ENCODE data around the gene CALN1. TPM values are rescaled to one million over a fixed set of nuclear protein-coding genes. Genes with fewer than 3 reads are reported as not detected.

Gene CALN1
- polyA plus RNA-seq, 1 donor from 2014 or later, result 7.8 TPM

DNA sequence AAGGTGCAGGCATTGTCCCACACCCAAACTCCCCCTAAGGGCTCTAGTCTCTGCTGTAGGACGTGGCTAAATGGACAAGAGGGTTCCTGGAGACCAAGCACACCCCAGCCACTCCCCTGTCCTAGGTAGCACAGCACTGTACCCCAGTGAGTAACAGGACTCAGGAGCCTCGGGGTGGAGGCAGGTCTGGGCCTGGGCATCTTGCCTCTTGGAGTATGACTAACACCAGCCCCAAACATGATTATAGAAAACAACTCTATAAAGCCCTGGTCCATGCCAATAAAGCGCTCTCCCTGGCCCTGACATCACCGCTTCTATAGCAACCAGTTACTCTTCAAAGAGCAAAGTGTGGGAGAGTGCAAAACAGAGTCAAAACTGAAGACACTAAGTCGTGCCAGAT, 195.0 kb downstream of the CALN1 start:
- no peaks in the 10 kb centered on the region for H3K9me2 ChIP-seq (ENCODE audit: insufficient read depth, low read length)

DNA sequence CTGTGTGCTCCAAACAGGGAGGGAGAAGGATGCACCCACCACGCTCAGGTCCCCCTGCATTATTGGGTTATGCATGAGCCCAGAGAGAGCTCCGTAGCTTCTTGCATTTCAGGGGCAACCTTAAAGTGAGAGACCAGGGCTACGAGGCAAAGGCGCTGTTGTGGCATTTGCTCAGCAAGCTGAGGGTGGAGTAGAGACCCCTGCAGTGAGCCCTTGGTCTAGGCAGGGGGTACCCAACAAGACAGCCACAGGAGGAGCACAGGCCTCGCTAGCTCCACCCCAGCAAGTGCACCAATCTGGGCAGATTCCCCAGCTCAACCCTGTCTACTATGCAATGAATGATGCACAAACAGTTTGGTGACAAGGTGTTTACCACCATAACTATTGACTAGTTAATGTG, 198.4 kb downstream of the CALN1 start:
- Histone ChIP-seq H3K4me3 (ENCODE audit: low read length) (no peak overlapping the region), H3K9me2 (ENCODE audit: insufficient read depth, low read length) (no peaks in the 10 kb centered on the region), H4K20me1 (ENCODE audit: insufficient read depth) (no peaks in the 10 kb centered on the region), H2AFZ (ENCODE audit: low read depth, low read length) (no peak overlapping the region), H3K27me3 (ENCODE audit: insufficient read depth, low read depth, low read length) (no peaks in the 10 kb centered on the region), H3K36me3 (ENCODE audit: insufficient read depth, low read length) (no peaks in the 10 kb centered on the region), H3K27ac (ENCODE audit: low read length) (no peak overlapping the region), H3K9me3 (ENCODE audit: low read length) (no peaks in the 10 kb centered on the region), H3K4me2 (ENCODE audit: low read length) (no peak overlapping the region), H3F3A (ENCODE audit: insufficient read depth, low read length, poor library complexity, severe bottlenecking) (no peaks in the 10 kb centered on the region), H3K9ac (ENCODE audit: low read length) (no peak overlapping the region), H3K79me2 (replicated peaks; ENCODE audit: insufficient read depth, low read length) (no peaks in the 10 kb centered on the region)
- TF ChIP-seq EZH2 (IDR thresholded peaks at IDR 0.05; ENCODE audit: borderline replicate concordance, insufficient read depth, low read length, poor library complexity, severe bottlenecking) (no peak), EP300 (conservative IDR thresholded peaks at IDR 0.05; ENCODE audit: poor library complexity, severe bottlenecking) (no peak), MXI1 (conservative IDR thresholded peaks at IDR 0.05; ENCODE audit: poor library complexity, severe bottlenecking) (no peak), TAF1 (IDR thresholded peaks at IDR 0.05; ENCODE audit: low read depth) (no peak), POLR2AphosphoS5 (IDR thresholded peaks at IDR 0.05) (no peak), SMC3 (conservative IDR thresholded peaks at IDR 0.05; ENCODE audit: poor library complexity) (no peak), RAD21 (conservative IDR thresholded peaks at IDR 0.05) (no peak)
- TF ChIP-seq, protein P1, sequence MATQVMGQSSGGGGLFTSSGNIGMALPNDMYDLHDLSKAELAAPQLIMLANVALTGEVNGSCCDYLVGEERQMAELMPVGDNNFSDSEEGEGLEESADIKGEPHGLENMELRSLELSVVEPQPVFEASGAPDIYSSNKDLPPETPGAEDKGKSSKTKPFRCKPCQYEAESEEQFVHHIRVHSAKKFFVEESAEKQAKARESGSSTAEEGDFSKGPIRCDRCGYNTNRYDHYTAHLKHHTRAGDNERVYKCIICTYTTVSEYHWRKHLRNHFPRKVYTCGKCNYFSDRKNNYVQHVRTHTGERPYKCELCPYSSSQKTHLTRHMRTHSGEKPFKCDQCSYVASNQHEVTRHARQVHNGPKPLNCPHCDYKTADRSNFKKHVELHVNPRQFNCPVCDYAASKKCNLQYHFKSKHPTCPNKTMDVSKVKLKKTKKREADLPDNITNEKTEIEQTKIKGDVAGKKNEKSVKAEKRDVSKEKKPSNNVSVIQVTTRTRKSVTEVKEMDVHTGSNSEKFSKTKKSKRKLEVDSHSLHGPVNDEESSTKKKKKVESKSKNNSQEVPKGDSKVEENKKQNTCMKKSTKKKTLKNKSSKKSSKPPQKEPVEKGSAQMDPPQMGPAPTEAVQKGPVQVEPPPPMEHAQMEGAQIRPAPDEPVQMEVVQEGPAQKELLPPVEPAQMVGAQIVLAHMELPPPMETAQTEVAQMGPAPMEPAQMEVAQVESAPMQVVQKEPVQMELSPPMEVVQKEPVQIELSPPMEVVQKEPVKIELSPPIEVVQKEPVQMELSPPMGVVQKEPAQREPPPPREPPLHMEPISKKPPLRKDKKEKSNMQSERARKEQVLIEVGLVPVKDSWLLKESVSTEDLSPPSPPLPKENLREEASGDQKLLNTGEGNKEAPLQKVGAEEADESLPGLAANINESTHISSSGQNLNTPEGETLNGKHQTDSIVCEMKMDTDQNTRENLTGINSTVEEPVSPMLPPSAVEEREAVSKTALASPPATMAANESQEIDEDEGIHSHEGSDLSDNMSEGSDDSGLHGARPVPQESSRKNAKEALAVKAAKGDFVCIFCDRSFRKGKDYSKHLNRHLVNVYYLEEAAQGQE (IDR thresholded peaks at IDR 0.05; ENCODE audit: borderline replicate concordance), result no peak
- TF ChIP-seq, protein P2, sequence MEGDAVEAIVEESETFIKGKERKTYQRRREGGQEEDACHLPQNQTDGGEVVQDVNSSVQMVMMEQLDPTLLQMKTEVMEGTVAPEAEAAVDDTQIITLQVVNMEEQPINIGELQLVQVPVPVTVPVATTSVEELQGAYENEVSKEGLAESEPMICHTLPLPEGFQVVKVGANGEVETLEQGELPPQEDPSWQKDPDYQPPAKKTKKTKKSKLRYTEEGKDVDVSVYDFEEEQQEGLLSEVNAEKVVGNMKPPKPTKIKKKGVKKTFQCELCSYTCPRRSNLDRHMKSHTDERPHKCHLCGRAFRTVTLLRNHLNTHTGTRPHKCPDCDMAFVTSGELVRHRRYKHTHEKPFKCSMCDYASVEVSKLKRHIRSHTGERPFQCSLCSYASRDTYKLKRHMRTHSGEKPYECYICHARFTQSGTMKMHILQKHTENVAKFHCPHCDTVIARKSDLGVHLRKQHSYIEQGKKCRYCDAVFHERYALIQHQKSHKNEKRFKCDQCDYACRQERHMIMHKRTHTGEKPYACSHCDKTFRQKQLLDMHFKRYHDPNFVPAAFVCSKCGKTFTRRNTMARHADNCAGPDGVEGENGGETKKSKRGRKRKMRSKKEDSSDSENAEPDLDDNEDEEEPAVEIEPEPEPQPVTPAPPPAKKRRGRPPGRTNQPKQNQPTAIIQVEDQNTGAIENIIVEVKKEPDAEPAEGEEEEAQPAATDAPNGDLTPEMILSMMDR (IDR thresholded peaks at IDR 0.05; ENCODE audit: poor library complexity, severe bottlenecking), result no peak

More for the DNA sequence above, 195.0 kb downstream of the CALN1 start:
- Histone ChIP-seq H3K9me3 (ENCODE audit: low read length) (no peaks in the 10 kb centered on the region), H3F3A (ENCODE audit: insufficient read depth, low read length, poor library complexity, severe bottlenecking) (no peaks in the 10 kb centered on the region), H3K4me2 (ENCODE audit: low read length) (no peak overlapping the region), H3K9ac (ENCODE audit: low read length) (no peak overlapping the region), H3K36me3 (ENCODE audit: insufficient read depth, low read length) (no peaks in the 10 kb centered on the region), H4K20me1 (ENCODE audit: insufficient read depth) (no peaks in the 10 kb centered on the region), H2AFZ (ENCODE audit: low read depth, low read length) (no peak overlapping the region), H3K79me2 (replicated peaks; ENCODE audit: insufficient read depth, low read length) (no peaks in the 10 kb centered on the region), H3K4me3 (ENCODE audit: low read length) (no peak overlapping the region), H3K27ac (ENCODE audit: low read length) (no peak overlapping the region), H3K27me3 (ENCODE audit: insufficient read depth, low read depth, low read length) (no peaks in the 10 kb centered on the region)
- TF ChIP-seq, protein P1 (IDR thresholded peaks at IDR 0.05; ENCODE audit: borderline replicate concordance), result no peak
- no peak for TF ChIP-seq EP300 (conservative IDR thresholded peaks at IDR 0.05; ENCODE audit: poor library complexity, severe bottlenecking)
- TF ChIP-seq MXI1 (conservative IDR thresholded peaks at IDR 0.05; ENCODE audit: poor library complexity, severe bottlenecking), result no peak

Data from neural cell (in vitro differentiated cells).